HepG2 (cell line): ENCODE data around the gene ZNF500. TPM values are rescaled to one million over a fixed set of nuclear protein-coding genes. Genes with fewer than 3 reads are reported as not detected.
A peak's percentile ranks its signal among the peaks of the same experiment; 100 is the strongest.

Source experiments
- CCAR2 ChIP-seq: fragments of 200-400 bp; formaldehyde crosslinking; optimal IDR thresholded peaks from 2 replicates; pipeline ENCODE3; 2018; ENCODE audit warnings: low read depth, mild to moderate bottlenecking, low read length, moderate library complexity
- EED ChIP-seq: sonication (generic); formaldehyde crosslinking; IDR thresholded peaks from 2 replicates; pipeline ENCODE4 v1.5.0; 2020; ENCODE audit warnings: mild to moderate bottlenecking, missing genetic modification reagents
- MAFG ChIP-seq: sonication (generic); formaldehyde crosslinking; IDR thresholded peaks from 2 replicates; pipeline ENCODE4 v1.5.1; 2020; ENCODE audit warnings: mild to moderate bottlenecking, missing genetic modification reagents
- RELA ChIP-seq: sonication (generic); formaldehyde crosslinking; IDR thresholded peaks from 2 replicates; pipeline ENCODE4 v1.4.0; 2020; ENCODE audit warnings: missing genetic modification reagents
- TSC22D2 ChIP-seq: sonication (generic); formaldehyde crosslinking; IDR thresholded peaks from 2 replicates; pipeline ENCODE4 v1.5.1; 2020; ENCODE audit warnings: missing genetic modification reagents, mild to moderate bottlenecking, borderline replicate concordance
- ZBTB38 ChIP-seq: sonication (generic); formaldehyde crosslinking; IDR thresholded peaks from 2 replicates; pipeline ENCODE4 v1.5.1; 2020; ENCODE audit warnings: mild to moderate bottlenecking, missing genetic modification reagents
- ZFYVE20 ChIP-seq: sonication (generic); formaldehyde crosslinking; IDR thresholded peaks from 2 replicates; pipeline ENCODE4 v1.8.0; 2023; ENCODE audit warnings: low read depth, mild to moderate bottlenecking, moderate library complexity, missing genetic modification reagents, borderline replicate concordance
- ZNF138 ChIP-seq: sonication (generic); formaldehyde crosslinking; IDR thresholded peaks from 2 replicates; pipeline ENCODE4 v1.5.0; 2020; ENCODE audit warnings: mild to moderate bottlenecking, low read depth, missing genetic modification reagents
- ZNF468 ChIP-seq: sonication (generic); formaldehyde crosslinking; IDR thresholded peaks from 2 replicates; pipeline ENCODE4 v1.8.0; 2022; ENCODE audit warnings: mild to moderate bottlenecking, moderate library complexity, missing genetic modification reagents
- ZNF670 ChIP-seq: sonication (generic); formaldehyde crosslinking; IDR thresholded peaks from 2 replicates; pipeline ENCODE4 v1.8.0; 2022; ENCODE audit warnings: mild to moderate bottlenecking, missing genetic modification reagents, borderline replicate concordance
- ZZZ3 ChIP-seq: sonication (generic); formaldehyde crosslinking; IDR thresholded peaks from 2 replicates; pipeline ENCODE4 v1.4.0; 2020; ENCODE audit warnings: missing genetic modification reagents, mild to moderate bottlenecking, borderline replicate concordance
- polyA plus RNA-seq, 8 experiments: library from polyadenylated mRNA; depleted of rRNA in 3 of 8; stranded (reverse) in 7 of 8; unstranded in 1 of 8; fragments of >200 nt; fragmentation: Illumina TruSeq in 4 of 8; extraction: Trizol in 4 of 8; gene quantifications; 2 replicates each; pipeline versions ENCODE4 v1.2.1 to v1.2.3, GENCODE V29; 2011 to 2016; ENCODE audit warnings: low read depth in 4 of 8, missing spikeins in 1 of 8, mixed read lengths in 1 of 8; ENCODE audit not compliant: insufficient read depth in 1 of 8
- total RNA-seq, 5 experiments: library from RNA; depleted of rRNA; stranded (reverse); fragments of >200 nt; fragmentation: Illumina TruSeq; extraction: Trizol; gene quantifications; 2 replicates each; pipeline ENCODE4 v1.2.3, GENCODE V29; 2016; ENCODE audit warnings: low read depth in 1 of 5
- TF ChIP-seq, protein P1 (sequence below): sonication (generic); formaldehyde crosslinking; IDR thresholded peaks from 2 replicates; pipeline ENCODE4 v1.4.0; 2020; ENCODE audit warnings: missing genetic modification reagents, borderline replicate concordance
- TF ChIP-seq, protein P2 (sequence below): fragments of 450-650 bp; IDR thresholded peaks from 2 replicates; pipeline ENCODE4 v1.6.1; 2016
- TF ChIP-seq, protein P3 (sequence below): sonication (generic); formaldehyde crosslinking; IDR thresholded peaks from 2 replicates; pipeline ENCODE4 v1.9.0; 2021; ENCODE audit warnings: missing genetic modification reagents, borderline replicate concordance
- TF ChIP-seq, protein P4 (sequence below): sonication (generic); formaldehyde crosslinking; IDR thresholded peaks from 2 replicates; pipeline ENCODE4 v1.8.1; 2022; ENCODE audit warnings: low read depth, mild to moderate bottlenecking, missing genetic modification reagents
- TF ChIP-seq, protein P5 (sequence below): sonication (generic); formaldehyde crosslinking; IDR thresholded peaks from 2 replicates; pipeline ENCODE4 v1.4.0; 2020; ENCODE audit warnings: missing genetic modification reagents

ZNF500 gene
- total and polyA plus RNA-seq, 2 of the 13 experiments (the other 11 are each of a cell fraction or from before 2014, with no cell fraction given): 6.1 to 12.2 TPM

DNA sequence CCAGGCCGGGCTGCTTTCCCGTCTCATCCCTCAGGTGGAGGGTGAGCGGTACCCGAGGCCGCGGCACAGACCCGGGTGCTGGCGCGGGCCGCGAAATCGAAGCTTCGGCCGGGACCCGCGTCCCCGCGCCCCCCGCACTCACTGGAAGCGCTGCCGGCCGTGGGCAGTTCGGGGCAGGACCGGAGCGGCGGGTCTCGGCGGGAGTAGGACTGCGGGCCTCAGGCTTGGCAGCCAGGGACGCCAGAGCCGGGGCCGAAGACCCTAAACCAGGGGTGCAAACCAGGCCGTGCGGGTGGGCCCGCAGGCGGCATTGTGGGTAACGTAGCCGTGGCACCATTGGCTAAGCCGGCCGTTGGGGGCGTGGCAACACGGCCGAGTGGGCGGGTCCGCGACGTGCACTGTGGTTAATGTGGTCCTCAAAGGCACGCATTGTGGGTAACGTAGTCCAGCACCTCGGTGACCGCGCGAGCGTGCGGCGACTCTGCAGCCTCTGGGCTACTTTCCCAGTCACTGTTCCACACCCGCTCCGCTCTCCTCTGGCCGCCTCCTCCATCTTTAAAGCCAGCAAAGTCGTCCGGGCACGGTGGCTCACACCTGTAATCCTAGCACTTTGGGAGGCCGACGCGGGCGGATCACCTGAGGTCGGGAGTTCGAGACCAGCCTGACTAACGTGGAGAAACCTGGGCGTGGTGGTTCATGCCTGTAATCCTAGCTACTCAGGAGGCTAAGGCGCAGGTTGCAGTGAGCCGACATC is at the start of gene ZNF500 (continued):
- TF ChIP-seq ZZZ3 (peak; percentile 75; the same call in 1 of the 2 replicates), ZNF468 (no peak), ZFYVE20 (no peak), ZBTB38 (CRISPR knock-in tag) (peak; percentile 76), CCAR2 (no peak), ZNF138 (CRISPR knock-in tag) (peak; percentile 29; the same call in 1 of the 2 replicates), EED (CRISPR knock-in tag) (no peak), ZNF670 (CRISPR knock-in tag) (no peak), MAFG (no peak), TSC22D2 (CRISPR knock-in tag) (peak; percentile 71; the same call in 1 of the 2 replicates), RELA (CRISPR knock-in tag) (no peak)
- TF ChIP-seq, protein P1, sequence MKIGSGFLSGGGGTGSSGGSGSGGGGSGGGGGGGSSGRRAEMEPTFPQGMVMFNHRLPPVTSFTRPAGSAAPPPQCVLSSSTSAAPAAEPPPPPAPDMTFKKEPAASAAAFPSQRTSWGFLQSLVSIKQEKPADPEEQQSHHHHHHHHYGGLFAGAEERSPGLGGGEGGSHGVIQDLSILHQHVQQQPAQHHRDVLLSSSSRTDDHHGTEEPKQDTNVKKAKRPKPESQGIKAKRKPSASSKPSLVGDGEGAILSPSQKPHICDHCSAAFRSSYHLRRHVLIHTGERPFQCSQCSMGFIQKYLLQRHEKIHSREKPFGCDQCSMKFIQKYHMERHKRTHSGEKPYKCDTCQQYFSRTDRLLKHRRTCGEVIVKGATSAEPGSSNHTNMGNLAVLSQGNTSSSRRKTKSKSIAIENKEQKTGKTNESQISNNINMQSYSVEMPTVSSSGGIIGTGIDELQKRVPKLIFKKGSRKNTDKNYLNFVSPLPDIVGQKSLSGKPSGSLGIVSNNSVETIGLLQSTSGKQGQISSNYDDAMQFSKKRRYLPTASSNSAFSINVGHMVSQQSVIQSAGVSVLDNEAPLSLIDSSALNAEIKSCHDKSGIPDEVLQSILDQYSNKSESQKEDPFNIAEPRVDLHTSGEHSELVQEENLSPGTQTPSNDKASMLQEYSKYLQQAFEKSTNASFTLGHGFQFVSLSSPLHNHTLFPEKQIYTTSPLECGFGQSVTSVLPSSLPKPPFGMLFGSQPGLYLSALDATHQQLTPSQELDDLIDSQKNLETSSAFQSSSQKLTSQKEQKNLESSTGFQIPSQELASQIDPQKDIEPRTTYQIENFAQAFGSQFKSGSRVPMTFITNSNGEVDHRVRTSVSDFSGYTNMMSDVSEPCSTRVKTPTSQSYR: no peak
- TF ChIP-seq, protein P2, sequence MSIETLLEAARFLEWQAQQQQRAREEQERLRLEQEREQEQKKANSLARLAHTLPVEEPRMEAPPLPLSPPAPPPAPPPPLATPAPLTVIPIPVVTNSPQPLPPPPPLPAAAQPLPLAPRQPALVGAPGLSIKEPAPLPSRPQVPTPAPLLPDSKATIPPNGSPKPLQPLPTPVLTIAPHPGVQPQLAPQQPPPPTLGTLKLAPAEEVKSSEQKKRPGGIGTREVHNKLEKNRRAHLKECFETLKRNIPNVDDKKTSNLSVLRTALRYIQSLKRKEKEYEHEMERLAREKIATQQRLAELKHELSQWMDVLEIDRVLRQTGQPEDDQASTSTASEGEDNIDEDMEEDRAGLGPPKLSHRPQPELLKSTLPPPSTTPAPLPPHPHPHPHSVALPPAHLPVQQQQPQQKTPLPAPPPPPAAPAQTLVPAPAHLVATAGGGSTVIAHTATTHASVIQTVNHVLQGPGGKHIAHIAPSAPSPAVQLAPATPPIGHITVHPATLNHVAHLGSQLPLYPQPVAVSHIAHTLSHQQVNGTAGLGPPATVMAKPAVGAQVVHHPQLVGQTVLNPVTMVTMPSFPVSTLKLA: peak; percentile 59
- TF ChIP-seq, protein P3, sequence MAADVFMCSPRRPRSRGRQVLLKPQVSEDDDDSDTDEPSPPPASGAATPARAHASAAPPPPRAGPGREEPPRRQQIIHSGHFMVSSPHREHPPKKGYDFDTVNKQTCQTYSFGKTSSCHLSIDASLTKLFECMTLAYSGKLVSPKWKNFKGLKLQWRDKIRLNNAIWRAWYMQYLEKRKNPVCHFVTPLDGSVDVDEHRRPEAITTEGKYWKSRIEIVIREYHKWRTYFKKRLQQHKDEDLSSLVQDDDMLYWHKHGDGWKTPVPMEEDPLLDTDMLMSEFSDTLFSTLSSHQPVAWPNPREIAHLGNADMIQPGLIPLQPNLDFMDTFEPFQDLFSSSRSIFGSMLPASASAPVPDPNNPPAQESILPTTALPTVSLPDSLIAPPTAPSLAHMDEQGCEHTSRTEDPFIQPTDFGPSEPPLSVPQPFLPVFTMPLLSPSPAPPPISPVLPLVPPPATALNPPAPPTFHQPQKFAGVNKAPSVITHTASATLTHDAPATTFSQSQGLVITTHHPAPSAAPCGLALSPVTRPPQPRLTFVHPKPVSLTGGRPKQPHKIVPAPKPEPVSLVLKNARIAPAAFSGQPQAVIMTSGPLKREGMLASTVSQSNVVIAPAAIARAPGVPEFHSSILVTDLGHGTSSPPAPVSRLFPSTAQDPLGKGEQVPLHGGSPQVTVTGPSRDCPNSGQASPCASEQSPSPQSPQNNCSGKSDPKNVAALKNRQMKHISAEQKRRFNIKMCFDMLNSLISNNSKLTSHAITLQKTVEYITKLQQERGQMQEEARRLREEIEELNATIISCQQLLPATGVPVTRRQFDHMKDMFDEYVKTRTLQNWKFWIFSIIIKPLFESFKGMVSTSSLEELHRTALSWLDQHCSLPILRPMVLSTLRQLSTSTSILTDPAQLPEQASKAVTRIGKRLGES (CRISPR knock-in tag): no peak
- TF ChIP-seq, protein P4, sequence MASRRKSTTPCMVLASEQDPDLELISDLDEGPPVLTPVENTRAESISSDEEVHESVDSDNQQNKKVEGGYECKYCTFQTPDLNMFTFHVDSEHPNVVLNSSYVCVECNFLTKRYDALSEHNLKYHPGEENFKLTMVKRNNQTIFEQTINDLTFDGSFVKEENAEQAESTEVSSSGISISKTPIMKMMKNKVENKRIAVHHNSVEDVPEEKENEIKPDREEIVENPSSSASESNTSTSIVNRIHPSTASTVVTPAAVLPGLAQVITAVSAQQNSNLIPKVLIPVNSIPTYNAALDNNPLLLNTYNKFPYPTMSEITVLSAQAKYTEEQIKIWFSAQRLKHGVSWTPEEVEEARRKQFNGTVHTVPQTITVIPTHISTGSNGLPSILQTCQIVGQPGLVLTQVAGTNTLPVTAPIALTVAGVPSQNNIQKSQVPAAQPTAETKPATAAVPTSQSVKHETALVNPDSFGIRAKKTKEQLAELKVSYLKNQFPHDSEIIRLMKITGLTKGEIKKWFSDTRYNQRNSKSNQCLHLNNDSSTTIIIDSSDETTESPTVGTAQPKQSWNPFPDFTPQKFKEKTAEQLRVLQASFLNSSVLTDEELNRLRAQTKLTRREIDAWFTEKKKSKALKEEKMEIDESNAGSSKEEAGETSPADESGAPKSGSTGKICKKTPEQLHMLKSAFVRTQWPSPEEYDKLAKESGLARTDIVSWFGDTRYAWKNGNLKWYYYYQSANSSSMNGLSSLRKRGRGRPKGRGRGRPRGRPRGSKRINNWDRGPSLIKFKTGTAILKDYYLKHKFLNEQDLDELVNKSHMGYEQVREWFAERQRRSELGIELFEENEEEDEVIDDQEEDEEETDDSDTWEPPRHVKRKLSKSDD (CRISPR knock-in tag): no peak
- TF ChIP-seq, protein P5, sequence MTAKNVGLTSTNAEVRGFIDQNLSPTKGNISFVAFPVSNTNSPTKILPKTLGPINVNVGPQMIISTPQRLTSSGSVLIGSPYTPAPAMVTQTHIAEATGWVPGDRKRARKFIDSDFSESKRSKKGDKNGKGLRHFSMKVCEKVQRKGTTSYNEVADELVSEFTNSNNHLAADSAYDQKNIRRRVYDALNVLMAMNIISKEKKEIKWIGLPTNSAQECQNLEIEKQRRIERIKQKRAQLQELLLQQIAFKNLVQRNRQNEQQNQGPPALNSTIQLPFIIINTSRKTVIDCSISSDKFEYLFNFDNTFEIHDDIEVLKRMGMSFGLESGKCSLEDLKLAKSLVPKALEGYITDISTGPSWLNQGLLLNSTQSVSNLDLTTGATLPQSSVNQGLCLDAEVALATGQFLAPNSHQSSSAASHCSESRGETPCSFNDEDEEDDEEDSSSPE (CRISPR knock-in tag): peak; percentile 81
